ENCODE measurements around the gene SDSL.

DNA sequence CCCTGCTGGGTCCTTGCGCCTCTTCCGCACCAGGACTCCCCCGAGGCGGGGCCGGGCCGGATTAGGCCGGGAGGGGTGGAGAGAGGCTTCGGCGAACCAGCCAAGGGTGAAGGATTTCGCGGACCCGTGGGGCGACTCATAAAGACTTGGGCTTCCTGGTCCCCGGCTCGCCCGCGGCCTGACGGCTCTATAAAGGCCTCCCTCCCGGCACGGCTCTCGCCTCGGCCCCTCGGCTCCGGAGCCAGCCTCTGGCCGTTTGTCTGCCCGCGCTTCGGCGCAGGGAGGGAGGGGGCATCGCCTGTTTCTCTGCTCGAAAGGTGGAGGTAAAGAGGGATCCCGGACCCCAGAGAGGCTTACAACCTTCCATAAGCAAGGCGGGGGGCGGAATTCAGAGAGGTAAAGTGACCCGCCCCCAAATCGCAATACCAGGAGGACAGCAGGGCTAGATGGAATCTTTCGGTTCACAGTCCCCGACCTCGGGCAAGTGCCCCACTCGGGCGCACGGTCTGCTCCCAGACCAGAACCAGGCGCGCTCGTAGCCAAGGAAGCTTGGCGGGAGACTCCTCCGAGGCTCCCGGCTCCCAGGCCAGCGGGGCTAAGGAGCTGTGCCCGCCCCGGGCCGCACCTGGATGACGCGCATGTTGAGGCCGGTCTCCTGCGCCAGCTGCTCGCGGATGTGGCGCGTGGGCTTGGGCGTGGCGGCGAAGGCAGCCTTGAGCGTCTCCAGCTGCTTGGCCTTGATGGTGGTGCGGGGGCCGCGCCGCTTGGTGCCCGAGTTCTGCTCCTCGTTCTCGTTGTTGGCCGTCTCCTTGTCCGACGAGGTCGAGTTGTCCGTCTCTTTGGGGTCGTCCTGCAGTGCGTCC is 45.6 kb downstream of the SDSL start:
- TF ChIP-seq, protein P1, sequence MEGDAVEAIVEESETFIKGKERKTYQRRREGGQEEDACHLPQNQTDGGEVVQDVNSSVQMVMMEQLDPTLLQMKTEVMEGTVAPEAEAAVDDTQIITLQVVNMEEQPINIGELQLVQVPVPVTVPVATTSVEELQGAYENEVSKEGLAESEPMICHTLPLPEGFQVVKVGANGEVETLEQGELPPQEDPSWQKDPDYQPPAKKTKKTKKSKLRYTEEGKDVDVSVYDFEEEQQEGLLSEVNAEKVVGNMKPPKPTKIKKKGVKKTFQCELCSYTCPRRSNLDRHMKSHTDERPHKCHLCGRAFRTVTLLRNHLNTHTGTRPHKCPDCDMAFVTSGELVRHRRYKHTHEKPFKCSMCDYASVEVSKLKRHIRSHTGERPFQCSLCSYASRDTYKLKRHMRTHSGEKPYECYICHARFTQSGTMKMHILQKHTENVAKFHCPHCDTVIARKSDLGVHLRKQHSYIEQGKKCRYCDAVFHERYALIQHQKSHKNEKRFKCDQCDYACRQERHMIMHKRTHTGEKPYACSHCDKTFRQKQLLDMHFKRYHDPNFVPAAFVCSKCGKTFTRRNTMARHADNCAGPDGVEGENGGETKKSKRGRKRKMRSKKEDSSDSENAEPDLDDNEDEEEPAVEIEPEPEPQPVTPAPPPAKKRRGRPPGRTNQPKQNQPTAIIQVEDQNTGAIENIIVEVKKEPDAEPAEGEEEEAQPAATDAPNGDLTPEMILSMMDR (IDR thresholded peaks at IDR 0.05) = no peak
- no peak for TF ChIP-seq POLR2A (IDR thresholded peaks at IDR 0.05)
